H54 (cell line): ENCODE measurements around the gene PREX1.

Experiments
- DNase-seq: peaks from one replicate; pipeline ENCODE4 v3.0.0; 2011; ENCODE audit warnings: low spot score, mixed read lengths; ENCODE audit not compliant: insufficient read length
- FAIRE-seq: peaks from 3 replicates; lab custom pipeline; 2011; peaks lifted over from hg19 to GRCh38; lab: Jason Lieb, UNC
- POLR2A ChIP-seq: IDR thresholded peaks from 2 replicates; pipeline ENCODE4 v1.6.1; 2011; ENCODE audit warnings: low read depth, mild to moderate bottlenecking, low read length

The PREX1 gene

GRCh38 chr20:48626226-48626937 is 201.4 kb downstream of the PREX1 start:
- no peak for DNase-seq
- no peak for FAIRE-seq
- TF ChIP-seq POLR2A: no peak

DNA sequence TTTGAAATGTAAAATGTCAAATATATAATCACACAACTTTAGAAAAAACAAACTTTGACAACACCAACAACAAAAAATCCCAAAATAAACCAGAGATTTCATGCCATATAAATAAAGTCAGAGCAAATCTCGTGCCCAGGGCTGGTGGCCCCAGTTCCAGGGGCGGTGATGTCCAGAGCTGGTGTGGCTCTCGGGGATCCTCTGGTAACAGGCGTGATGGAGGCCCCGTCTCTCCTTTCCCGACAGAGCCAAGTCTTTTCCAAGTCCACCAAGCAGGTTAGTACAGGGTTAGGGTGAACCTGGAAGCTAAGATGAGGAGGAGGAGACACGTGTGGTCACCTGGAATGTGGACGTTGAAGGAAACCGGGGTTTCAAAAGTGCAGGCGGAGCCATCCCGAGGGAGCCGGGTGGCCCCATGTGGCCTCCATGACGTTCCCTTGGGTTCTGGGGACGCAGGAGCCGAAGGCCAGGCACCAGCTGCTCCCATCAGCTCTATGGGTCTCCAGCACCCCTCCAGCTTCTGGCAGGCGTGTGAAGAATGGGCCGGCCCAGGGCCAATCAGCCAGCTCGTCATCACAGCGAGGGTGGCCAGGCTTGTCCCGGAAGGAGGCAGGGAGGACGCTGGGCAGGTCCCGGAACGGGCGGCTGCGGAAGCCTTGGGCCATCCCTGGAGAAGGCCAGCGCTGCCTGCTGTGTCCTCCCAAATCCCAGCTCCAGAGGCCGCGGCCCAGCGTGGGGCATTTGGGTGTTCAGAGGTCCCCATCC is 202.5 kb downstream of the PREX1 start:
- TF ChIP-seq POLR2A: no peak
- FAIRE-seq (no peak), DNase-seq (no peak)

DNA sequence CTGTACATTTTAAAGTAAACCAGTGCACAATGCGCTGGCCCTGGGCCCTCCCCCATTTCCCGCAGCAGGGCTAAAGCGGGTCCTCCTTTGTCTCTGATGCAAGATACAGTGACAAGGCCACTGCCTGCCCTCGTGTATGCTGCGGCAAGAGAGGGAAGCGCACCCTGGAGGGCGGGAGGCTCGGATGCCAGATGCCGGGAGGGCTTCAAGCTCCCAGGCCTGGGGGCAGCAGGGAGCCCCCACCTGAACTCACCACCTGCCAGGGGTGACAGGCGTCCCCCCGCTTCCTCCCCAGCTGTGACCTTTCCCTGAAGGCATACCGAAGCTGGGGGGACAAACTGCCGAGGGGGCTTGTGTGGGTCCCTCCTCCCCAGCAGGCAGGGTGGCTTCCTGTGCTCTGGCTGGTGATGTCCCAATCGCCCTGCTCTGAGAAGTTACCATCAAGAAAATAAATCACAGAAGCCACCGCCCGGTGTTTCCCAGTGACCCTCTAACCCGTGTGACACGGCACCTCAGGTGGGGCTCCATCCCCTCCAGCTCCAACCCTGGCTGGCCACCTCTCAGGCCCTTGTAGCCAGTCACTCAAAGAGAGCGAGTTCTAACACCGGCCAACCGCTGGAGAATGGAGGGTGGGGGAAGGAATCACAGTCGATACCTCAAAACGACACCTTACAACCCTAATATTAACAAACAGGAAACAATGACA is 203.3 kb downstream of the PREX1 start:
- TF ChIP-seq POLR2A: no peak
- DNase-seq (no peak), FAIRE-seq (no peak)

DNA sequence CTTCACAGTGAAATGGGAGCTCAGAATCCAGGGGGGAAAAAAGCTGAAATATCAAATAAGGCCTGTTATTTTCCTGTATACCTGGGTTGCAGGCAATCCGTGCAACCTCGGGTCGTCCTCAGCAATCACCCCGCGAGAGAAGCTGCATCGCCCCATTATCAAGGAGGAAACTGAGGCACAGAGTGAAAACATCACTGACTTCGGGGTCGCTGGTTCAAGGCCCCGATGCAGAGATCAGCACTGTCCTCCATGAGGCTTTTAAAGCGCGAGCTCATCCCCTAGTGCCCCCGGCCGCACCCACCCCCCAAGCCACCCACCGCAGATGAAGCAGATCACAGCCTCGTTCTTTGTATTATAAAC is 203.9 kb downstream of the PREX1 start:
- DNase-seq (no peak), FAIRE-seq (no peak)
- no peak for TF ChIP-seq POLR2A

- no peak for TF ChIP-seq POLR2A
- DNase-seq (no peak), FAIRE-seq (no peak)
Measured at GRCh38 chr20:48623176-48623905, 204.5 kb downstream of the PREX1 start.

- DNase-seq (no peak), FAIRE-seq (no peak)
- TF ChIP-seq POLR2A: no peak
Measured at GRCh38 chr20:48622421-48622820, 205.4 kb downstream of the PREX1 start.

GRCh38 chr20:48621376-48622078 is 206.3 kb downstream of the PREX1 start:
- DNase-seq (peak; percentile 75), FAIRE-seq (no peak)
- no peak for TF ChIP-seq POLR2A

GRCh38 chr20:48620507-48621375 is 207.1 kb downstream of the PREX1 start:
- DNase-seq (peak; percentile 93), FAIRE-seq (no peak)
- TF ChIP-seq POLR2A: no peak

- DNase-seq (no peak), FAIRE-seq (no peak)
- no peak for TF ChIP-seq POLR2A
Measured at GRCh38 chr20:48620154-48620506, 207.7 kb downstream of the PREX1 start.

DNA sequence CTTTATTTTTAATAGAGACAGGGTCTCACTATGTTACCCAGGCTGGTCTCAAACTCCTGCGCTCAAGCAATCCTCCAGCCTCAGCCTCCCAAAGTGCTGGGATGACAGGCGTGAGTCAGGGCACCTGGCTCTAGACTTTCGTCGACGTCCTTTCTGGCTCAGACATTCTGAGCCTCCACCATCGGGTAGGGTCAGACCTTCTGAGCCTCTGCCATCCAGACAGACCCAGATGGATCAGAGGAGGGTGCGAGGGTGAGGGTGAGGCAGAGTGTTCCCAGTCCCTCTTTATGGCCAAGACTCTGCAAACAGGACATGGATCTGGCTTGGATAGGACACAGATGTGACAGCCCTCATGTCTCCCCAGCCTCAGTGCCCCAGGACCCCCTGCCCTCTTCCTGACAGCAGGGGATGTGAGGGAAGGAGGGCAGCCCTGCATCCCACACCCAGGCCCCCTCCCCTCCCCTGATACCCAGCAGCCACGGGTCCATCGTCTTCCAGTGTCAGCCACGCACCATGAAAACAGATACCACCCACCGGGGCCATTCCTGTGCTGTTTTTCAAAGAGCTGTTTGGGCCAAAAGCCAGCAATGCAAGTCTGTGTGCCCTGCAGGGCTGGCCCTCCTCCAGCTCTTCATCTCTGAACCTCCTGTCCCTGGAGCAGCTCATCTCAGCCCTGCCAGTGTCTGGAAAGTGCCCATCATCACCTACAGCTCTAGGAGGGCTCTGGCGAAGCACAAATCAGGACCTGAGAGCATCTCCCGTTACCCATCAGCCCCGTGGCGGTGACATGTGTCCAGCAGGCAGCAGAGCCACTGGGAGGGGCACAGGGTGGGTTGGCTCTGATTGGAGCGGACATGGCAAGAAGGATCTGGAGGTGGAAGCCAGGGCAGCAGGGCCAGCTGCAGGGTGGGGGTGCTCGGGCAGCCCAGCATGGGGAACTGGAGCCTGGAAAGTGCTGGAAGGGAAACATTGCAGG is 208.4 kb downstream of the PREX1 start:
- no peak for FAIRE-seq
- DNase-seq: no peak
- TF ChIP-seq POLR2A: no peak

- no peak for FAIRE-seq
- no peak for TF ChIP-seq POLR2A
Measured at GRCh38 chr20:48618631-48619030, 209.2 kb downstream of the PREX1 start.

GRCh38 chr20:48618052-48618451 is 209.7 kb downstream of the PREX1 start:
- no peak for TF ChIP-seq POLR2A
- DNase-seq: no peak
- no peak for FAIRE-seq

More at GRCh38 chr20:48618631-48619030, 209.2 kb downstream of the PREX1 start:
- DNase-seq: no peak
